HG03064 (cell line): ENCODE results near the gene CBX4.
"Not testable (repeated sequence)": the region's sequence is repeated elsewhere in the genome, so short reads cannot be mapped to it uniquely, and the experiment has no call there.

Source experiments
- ATAC-seq: cut with Tn5 transposase; IDR thresholded peaks from one replicate; pipeline ENCODE4 v1.9.1; 2021; ENCODE audit warnings: low read depth; ENCODE audit not compliant: unreplicated experiment

CBX4 gene

GRCh38 chr17:79861413-79862216, 22.4 kb upstream of the CBX4 start:
- no peak for ATAC-seq

DNA sequence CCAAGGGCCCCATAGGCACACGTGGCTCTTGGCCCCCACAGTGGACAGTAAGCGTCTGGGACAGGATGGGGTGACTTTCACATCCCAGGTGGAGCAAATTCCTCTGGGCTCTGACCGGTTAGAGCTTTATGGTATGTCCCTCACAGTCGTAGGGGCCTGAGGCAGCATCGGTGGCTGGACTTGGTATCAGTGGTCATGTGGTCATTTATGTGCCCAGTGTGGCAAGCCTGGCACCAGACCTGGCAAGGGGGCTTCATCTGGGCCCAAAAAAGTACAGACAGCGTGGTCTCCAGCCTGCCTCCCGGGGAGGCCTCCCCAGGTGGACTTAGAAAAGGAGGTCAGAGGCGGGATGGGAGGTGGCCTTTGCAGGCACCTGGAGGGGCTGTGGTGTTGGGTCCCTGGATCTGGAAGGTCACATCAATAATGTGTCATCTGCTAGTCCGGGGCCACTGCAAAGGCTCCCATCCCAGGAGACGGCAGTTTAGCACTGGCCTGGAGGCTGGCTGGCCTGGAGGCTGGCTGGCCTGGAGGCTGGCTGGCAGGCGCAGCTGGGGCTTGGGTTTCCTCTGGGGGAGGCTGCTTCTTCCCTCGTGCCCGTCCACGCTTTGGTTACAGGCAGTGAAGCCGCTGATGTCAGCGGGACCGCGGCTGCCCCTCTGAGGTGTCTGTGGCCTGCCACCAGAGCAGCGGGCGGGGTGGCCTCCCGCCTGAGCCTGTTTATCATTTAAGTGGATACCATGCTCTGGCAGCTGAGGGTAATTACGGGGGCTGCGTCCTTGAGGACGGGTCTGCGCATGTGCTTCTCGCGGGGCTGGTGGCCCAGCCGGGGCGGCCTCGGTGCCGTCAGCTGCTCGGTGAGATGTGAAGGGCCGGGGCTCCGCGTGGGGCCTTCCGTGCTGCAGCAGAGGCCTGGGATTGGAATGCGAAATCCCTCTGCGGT, 20.7 kb upstream of the CBX4 start:
- no peak for ATAC-seq

DNA sequence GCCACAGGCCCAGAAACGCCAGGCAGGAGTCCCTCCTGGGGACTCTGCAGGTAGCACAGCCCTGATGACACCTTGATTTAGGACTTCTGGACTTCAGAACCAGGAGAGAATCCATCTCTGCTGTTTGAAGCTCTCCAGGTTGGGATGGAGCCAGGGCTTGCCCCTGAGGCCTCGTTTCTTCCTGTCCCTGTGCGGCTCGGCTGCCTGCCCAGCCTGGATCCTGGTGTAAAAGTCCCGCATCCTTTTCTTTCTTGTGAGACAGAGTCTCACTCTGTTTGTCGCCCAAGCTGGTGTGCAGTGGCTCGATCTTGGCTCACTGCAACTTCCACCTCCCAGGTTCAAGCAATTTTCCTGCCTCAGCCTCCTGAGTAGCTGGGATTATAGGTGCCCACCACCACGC, 17.9 kb upstream of the CBX4 start:
- ATAC-seq = no peak

DNA sequence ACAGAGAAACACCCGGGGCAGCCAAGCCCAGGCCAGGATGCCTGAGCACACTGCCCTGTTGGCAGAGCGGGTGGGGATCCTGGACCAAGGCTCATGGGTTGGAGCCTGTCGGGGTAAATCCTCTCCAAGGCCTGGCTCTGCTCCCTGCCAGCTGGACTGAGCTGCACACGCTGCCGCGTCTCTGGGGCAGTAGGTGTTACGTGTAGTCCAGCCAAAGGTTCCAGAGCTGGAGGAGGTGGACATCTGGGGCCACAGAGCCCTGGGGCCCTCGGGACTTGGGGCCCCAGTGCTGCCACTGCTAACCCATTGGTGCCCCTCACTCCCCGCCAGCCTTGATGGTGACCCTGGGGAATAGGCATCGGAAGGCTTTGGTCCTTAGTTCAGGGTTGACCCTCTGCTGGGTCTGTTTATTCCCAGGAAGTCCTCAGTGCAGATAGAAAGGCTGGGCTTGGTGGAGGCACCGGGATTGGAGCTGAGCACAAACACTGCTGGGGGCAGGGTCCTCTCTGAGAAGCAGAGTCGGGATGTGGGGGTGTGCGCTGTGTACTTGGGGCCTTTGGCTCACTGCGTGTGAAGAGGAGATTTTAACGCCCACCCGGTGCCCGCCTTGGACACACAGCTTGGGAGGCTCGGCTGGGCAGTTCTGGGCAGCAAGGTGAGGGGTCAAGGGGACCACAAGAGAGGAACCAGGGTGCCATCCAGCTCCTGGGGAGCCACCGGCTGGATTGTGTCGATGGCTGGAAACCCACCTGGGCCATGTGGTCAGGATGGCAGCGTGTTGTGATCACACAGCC, 16.3 kb upstream of the CBX4 start:
- ATAC-seq = no peak

DNA sequence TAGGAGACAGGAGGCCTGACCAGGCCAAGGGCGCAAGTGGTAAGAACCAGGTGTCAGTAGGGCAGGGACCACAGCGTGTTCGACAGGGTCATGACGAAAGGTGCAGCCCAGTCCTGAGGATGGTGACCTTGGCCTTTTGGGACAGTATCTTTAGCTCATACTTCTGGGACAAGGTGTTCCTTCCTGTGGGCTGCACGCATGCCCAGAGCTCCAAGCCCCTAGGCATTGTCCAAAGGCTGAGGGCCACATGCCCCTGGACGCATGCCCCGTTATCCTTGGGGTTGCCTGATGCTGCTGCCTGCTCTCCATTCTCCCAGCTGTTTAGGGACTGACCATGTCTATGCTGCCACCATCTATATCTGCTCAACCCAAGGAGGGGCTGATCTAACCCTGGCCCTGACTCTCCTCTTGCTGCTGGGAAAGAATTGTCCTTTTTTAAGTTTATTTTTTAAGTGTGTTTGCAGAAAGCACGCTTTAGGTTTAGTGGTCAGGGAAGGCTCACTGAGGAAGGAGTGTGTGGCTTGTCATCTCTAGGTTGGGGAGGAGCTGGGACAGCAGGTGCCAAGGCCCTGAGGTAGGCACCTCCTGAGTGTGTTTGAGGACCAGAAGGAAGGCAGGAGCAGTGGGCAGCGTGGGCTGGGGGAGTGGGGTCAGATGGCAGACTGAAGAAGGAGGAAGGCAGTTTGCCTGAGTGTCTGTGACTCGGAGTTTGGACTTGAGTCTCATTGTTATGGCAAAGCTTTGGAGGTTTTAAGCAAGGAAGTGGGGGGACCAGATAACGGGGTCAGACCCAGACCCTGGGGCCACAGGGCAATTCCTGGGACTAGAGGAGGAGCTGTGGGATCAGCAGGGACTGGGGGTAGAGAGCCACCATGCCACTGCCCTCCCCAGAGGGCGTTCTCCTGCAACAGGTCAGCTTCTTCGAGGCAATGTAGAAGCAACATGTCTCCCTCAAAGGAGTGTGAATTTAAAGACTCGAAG, 15.1 kb upstream of the CBX4 start:
- ATAC-seq = no peak

GRCh38 chr17:79853168-79853567, 13.9 kb upstream of the CBX4 start:
- not testable (repeated sequence) for ATAC-seq

DNA sequence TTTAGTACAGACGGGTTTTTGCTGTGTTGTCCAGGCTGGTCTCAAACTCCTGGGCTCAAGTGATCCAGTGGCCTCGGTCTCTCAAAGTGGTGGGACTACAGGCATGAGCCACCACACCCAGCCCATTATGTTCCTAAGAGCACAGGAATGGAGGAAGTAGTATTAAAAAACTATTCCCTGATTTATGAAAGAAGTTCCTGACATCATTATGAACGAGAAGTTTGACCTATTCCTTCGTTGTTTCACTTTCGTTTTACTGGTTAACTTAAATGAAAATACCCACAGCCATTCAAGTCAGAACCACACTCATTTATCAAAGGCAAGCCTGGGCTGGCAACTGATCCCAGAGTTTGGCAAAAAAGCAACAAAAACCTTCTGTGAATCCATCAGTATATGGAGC, 13.5 kb upstream of the CBX4 start:
- no peak for ATAC-seq

- ATAC-seq = no peak
Measured at GRCh38 chr17:79851461-79851817, 12.2 kb upstream of the CBX4 start.

DNA sequence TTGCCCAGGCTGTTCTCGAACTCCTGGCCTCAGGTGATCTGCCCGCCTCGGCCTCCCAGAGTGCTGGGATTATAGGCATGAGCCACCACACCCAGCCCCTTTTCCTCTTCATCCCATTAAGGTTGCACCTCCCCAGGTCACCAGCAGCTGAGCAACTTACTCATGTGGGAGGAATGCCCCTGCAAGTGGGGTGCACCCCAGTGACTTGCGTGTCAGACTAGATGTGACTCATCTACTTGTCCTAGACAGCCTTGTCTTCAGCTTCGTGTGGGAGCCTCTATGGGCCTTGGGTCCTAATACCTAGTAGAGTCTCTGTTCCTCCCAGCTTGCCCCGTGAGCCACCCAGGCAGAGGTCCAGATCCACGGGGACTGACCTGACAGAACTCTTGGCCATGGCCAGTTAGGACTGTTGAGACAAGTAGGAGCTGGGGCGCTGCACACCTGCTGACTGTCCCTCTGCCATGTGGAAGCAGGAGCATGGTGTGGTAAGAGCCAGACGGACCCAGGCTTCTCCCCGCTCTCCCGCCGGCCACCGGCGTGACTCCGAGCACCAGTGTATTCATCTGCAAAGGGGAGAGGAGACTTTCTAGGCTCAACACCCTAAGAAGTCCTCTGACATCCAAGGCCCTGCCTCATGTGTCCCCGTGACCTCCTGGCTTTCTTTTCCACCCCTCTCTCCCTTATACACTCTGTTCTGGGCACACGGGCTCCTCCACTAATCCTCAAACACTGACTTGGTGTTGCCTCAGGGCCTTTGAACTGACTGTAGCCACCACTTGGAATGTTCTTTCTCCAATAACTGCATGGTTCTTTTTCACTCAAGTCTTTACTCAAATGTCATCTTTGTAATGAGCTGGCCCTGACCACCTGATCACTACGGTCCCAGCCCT, 11.6 kb upstream of the CBX4 start:
- ATAC-seq = no peak

- ATAC-seq = no peak
Measured at GRCh38 chr17:79849953-79850352, 10.7 kb upstream of the CBX4 start.

GRCh38 chr17:79848370-79848766, 9.1 kb upstream of the CBX4 start:
- ATAC-seq = no peak

- ATAC-seq = no peak
Measured at GRCh38 chr17:79847698-79848369, 8.6 kb upstream of the CBX4 start.

- ATAC-seq = no peak
Measured at GRCh38 chr17:79845601-79845949, 6.3 kb upstream of the CBX4 start.

DNA sequence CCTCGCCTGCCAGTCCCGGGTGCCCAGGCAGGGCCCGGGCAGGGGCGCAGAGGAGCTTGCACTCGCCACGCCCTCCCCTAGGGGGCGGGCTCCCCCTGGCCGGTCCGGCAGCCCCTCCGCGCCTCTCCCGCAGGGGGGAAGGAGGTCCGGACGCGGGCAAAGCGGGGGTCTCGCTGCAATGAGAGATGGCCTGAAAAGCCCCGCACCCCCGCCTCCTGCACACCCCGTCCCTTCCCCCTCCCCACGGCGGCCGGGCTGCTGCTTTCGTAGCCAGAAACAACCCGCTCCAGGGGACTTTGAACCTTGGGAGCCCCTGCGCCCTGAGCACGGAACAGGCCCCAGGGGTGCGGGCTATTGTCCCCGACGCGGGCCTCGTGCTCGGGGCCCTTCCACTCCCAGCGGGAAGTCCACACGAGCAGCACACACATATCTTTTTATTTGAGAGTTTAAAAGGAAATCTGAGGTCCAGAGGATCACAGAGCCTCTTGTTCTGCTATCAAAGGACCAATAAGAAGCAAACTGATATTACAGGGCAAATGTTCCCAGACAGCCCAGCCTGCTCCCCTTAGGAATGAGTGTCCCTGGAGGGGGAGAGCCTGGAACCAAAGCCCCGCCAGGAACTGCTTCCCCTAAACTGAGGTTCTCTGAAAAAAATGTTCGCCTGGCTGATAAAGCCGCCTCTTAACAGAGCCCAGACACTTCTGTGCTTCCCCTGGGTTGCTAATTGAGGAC, 5.8 kb upstream of the CBX4 start:
- ATAC-seq = no peak

DNA sequence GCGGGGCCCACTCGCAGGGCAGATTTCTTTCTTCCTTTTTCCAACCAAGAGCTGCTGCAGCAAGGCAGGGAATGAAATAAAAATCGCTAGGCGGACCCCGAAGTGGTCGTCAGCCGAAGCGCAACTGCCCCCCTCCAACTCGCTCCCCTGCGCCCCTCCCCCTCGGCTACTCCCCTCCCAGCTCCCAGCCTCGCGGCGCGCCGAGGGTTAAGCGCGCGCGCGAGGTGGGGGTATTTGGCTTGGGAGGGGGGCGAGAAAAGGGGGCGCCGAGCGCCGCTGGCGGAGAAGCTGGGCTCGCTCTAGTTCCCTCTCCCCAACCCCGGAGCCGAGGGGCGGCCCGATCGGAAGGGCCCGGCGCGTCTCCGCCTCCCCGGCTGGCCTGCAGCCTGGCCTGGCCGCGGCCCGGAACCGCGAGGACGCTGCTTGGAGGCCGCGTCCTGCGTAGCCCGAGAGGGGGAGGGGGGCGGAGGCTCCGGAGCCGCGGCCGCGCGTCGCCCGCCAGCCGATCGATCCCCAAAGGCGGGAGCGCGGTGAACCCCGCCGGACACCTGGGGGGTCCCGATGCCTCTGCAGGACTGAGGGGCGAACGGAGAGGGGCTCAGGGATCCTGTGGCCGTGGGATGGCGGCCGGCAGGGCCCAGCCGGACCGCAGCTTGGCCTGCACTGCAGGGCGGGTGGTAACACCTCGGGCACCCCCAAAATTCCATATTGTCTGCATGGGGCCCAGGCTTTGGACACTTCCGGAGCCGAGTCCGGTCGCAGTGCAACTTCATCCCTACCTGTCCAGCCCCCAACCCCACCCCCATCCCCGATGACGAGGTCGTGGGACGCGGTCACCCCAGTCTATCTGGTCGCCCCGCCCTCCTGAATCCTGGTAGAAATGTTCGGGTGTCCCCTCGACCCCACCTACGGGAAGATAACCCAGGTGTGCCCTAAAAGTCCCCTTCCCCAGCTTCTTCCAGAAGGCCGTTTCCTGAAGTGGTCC, 4.9 kb upstream of the CBX4 start:
- ATAC-seq = no peak

DNA sequence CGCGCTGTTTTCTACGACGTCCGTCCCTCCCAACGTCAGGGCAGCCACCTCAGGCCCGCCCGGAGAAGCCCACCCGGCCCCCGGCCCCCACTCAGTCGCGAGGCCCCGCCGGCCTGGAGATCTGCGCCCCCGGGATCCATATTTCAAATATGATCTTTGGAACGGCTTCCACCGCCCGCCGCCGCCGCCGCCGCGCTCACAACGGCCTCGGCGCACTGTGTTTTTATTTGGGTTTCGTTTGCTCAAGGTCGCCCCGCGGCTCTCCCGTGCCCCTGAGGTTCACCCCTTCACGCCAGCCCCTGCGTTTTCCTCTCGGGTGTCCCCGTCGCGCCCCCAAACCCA, 4.2 kb upstream of the CBX4 start:
- no peak for ATAC-seq
